GM19025 (cell line): ENCODE data around the gene MPEG1.

Source experiments
- ATAC-seq: cut with Tn5 transposase; IDR thresholded peaks from one replicate; pipeline ENCODE4 v1.9.1; 2021; ENCODE audit warnings: mild to moderate bottlenecking, low read depth, moderate library complexity; ENCODE audit not compliant: unreplicated experiment

Gene MPEG1, protein sequence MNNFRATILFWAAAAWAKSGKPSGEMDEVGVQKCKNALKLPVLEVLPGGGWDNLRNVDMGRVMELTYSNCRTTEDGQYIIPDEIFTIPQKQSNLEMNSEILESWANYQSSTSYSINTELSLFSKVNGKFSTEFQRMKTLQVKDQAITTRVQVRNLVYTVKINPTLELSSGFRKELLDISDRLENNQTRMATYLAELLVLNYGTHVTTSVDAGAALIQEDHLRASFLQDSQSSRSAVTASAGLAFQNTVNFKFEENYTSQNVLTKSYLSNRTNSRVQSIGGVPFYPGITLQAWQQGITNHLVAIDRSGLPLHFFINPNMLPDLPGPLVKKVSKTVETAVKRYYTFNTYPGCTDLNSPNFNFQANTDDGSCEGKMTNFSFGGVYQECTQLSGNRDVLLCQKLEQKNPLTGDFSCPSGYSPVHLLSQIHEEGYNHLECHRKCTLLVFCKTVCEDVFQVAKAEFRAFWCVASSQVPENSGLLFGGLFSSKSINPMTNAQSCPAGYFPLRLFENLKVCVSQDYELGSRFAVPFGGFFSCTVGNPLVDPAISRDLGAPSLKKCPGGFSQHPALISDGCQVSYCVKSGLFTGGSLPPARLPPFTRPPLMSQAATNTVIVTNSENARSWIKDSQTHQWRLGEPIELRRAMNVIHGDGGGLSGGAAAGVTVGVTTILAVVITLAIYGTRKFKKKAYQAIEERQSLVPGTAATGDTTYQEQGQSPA

DNA sequence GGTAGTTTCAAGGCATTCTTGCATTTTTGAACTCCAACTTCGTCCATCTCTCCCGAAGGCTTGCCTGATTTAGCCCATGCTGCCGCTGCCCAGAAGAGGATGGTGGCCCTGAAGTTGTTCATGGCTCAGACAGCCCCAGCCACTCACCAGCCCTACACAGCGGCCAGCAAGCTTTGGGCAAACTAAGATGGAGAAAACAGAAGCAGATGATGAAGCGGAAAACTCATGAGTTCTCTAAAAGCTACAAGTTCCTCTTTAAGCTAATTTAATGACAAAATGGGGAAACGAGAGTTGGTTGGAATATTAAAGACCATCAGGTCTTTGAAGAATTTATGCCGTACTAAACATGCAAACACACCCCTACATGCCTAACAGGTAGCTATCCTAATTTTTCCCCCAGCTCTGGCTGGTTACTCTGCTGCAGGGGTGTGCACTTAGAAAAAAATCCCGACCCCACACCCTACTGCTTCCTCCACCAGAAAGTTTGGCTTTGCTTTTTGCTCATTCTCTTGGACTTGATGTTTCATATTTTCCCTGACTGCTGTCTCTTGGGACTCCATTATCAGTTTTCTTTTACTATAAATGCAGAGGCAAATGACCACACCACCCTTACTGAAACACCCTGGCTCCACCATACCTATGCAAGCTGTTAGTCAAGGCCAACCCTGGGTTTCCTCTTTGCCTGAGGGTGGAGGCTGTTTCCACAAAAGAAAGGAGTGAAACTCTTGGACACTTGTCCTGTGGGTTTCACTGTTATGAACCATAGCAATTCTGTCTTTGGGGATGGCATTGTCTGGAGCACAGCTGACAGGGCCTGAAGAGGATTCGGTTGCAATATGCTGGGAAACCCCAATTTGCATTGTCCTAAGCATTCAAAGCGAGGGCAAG is at the start of gene MPEG1:
TSS of gene MPEG1 (minus strand) at position 184 of the 888 bp plus-strand sequence. CDS start at position 122, 62 bp downstream.
- ATAC-seq, result peak; percentile 25

DNA sequence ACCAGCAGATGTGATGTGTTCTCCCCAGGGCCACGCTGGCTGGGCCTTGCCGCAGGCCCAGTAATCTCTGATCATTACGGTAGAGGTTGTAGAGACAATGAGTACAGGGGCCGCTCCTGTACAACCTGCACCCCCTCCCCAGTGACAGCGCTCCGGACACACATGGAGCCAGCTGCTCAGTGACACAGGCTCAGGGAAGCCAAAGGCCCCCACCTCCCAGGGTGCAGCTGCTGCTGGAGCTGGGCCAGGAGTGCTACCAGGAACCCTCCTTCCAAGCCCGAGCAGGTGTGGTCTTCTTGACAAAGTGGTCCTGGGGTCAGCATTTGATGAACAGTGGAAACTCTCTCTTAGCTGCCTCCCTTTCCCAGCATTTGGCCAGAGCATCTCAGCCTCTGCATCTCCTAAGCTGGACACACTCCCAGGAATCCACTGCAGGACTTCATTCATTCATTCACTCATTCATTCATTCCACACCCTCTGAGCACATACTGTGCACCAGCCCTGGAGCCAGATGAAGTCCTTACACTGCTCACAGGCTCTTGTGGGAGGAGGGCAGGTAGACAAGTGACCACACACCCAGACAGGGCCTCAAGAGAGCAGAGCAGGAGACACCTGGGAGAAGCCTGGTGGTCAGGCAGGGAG is 49.6 kb upstream of the MPEG1 start:
- ATAC-seq, result no peak

DNA sequence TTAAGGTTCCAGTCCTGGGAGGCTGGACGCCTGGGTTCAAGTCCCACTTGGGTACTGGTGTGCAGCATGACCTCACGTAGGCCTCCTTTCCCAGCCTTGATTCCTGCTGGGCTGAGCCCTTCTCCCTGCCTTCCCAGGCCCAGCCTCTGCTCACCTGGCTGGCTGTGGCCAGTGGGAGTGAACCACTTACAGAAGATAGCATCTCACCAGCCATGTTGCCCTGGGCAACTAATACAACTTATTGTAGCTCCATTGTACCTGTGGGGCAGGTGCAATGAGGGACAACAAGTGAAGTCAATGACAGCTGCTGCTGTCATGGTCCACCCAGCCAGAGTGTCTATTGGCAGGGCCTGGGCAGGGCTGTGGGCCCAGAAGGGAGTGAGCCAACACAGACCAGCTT is 48.4 kb upstream of the MPEG1 start:
- ATAC-seq, result no peak

DNA sequence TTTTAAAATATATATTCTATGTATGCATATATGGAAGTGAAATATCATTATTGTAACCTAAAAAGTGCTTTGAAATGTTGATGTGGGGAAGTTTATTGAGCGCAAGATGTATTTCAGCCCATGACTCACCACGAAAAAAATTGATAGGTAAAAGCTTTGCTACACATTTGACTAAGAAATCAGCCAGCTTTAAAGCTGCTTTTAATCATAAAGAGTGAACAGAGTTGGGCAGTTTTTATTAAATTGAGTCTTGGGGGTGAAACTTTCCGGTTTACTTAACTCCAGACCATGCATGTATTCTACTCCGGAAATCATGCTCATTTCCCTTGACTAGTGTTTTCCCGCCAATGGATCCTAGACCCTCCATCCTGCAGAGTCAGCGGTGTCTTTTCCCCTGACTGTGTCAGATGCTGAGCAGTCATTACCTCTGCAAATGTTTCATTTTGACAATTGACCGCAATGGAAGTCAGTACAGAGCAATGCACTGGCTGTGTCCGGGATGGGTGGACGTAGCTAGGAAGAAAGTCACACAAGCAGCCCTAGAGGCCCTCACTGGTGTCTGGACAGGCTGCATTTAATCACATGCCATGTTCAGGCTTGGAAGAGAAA is 47.2 kb upstream of the MPEG1 start:
- no peak for ATAC-seq

DNA sequence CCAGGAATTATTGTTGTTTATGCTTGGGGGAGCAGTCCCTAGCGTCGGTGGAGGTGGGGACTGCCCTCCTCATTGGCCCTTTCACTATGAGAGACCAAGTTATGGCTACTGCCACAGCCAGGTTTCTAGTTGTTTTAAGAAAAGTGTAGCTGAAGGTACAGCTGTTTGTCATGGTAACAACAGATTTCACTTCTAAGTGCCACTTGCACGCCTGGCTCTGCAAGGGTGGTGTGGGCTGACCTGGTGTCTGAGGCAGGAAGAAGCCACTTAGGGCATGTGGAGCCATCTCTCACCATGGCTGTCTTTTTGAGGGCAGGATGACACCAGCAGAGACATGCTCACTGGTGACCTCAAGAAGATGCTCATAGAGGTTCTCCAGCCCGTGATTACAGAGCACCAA is 46.3 kb upstream of the MPEG1 start:
- ATAC-seq, result no peak

DNA sequence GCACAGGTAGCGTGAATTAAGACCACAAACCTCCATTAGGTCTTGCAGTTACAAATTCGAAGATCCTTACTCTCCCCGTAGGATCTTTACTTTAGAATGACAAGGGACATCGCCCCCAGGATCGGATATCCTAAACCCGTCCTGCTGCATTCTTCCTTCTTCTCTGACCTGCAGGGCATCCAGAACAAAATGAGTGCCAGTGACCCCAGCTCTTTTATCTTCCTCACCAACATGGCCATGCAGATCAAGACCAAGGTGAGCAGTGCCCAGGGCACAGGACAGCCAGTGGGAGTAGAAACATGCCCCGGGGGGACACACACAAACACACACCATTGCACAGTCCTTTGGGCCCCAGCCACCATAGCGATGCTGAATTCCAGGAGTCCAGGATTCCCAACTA is 42.6 kb upstream of the MPEG1 start:
- ATAC-seq, result no peak

DNA sequence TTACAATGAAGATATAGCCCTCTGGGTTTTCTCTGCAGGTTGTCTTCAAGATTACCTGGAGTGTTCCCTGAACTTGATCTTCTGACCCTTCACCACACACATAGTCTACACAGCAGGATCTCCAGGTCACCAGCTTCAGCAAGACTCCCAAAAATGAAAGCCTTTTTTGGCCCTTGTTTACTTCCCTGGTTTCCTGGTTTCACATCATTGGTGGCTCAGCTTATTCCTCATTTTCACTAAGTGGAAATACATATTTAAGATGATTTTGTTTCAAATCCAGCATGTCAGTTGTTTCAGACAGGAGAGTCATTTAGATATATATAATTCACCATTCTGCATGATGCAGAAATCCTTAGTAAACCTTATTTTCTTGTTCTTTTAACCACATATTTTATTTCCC is 41.6 kb upstream of the MPEG1 start:
- ATAC-seq, result no peak

DNA sequence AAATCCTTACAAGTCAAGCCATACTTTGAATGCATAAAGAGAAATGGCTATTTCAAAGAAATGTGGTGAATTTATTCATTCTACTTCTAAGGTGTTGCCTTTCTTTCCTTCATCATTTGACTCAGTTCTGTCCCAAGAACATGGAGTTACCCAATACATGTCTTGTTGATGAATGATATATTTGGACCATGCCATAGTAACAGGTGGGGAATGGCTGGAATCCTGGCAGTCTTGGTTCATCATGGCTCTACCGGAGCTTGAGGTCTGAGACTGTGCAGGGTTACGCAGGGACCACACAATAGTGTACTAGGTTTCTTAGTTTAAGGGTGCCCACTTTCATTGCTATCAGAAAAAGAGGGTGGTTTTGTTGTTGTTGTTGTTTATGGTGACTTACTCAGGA is 40.3 kb upstream of the MPEG1 start:
- ATAC-seq, result no peak

DNA sequence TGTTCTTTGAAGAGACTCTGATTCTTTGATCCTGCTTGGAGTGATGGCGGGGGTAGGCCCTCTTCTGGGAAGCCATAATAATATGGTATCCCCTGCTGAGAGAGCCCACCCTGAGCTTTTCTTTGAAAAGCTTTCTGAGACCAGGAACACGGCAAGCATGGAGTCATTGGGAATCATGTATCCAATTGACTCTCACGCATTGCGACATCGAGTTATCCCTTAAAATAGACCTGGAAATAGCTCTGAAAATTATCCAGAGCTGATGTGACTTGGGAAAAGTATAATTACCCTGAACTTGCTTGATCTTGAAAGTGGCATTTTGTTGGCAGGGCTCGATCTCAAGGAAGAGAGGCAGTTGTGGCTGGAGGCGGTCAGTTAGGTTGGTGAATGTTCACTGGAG is 36.8 kb upstream of the MPEG1 start:
- no peak for ATAC-seq

DNA sequence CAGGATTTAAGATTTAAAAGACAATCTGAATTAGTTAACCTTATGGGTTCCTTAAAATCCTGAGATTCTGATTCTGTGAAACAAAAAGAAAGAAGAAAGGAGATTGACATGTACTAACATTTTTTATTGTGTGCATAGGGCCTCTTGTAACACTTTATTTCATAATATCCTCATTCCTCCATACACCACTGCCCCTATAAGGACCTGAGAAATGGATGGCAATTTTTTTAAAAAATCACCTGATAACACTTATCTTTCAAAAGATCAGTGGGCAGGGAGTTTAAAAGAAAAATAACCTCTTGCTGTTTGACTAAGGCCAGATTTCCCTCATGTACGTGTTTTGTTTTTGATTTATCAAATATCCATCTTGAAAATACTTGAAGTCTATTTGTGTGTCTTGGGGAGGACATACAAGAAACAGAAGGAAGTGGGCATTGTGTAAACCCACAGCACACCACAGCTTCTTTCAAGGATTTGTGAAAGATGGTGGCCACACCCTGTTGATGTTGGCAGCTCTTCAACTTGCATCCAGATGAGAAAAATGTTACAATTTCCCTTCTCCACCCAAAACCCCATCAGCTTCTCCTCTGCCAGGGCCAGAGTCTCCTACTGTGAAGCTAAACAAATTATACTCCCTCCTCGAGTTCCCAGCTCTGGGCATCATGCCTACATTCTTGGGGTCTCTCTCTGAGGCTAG is 35.0 kb upstream of the MPEG1 start:
- no peak for ATAC-seq

DNA sequence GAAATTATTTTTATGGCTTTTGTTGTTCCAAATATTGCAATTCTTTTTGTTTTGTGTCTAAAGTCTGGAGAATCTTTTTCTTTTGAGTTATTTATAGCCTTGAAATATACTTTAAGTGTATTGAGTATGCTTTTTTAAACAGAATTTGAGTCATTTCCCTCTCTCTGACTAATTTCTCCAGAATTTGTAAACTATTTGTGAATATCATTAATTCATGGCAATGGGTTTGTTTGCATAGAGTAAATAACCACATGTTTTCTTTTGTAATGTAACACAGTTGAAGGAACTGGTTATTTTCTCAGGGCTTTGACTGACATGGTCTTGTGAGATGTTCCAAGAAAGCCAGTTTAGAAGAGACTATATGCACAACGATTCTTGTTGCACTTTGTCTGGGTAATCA is 30.9 kb upstream of the MPEG1 start:
- ATAC-seq, result no peak

DNA sequence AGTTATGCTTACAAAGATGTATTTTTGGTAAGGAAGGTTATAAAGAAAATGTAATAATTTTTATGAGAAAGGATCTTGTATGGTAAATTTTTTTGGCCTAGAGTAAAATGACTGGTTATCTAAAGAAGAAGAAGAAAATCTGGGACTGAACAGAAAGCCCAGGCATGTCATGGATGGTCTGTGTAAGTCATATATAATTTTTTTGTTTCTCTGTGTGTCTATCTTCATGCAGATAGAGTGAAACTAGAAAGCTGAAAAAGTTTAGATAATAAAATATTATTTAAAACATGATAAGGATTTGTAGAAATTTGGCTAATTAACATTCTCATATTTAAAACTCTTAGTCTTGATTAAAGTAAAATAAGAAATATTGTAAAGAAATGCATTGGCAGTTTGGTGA is 27.6 kb upstream of the MPEG1 start:
- ATAC-seq, result no peak

DNA sequence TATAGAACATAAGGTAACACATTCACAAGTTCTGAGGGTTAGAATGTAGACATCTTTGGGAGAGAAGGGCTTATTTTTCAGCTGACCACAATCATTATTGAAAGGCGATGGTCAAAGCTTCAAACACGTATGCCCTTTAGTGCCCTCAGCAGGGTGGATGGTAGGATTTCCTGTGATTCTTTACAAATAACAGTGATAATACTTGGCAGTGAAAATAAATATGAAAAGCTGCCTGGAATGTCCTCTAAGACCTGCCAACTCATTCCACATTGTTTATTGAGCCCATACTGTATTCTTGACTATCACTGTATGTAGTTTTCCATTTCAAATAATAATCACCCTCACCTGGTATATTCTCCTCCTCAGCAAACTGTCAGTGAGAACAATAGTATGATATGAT is 13.7 kb upstream of the MPEG1 start:
- ATAC-seq, result no peak

DNA sequence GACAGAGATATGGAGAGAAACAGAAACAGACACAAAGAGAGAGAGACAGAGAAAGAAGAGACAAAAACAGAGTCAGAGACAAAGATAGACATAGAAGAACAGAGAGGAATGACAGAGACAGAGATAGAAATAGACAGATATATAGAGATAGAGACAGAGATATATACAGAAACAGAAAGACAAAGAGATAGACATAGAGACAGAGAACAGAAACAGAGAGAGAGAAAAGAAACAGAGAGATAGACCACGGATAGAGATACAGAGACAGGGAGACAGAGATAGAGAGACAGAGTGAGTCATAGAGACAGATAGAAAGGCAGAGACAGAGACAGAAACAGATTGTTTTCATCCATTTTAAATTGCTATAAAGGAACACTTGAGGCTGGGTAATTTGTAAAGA is 12.3 kb upstream of the MPEG1 start:
- ATAC-seq, result peak; percentile 36

DNA sequence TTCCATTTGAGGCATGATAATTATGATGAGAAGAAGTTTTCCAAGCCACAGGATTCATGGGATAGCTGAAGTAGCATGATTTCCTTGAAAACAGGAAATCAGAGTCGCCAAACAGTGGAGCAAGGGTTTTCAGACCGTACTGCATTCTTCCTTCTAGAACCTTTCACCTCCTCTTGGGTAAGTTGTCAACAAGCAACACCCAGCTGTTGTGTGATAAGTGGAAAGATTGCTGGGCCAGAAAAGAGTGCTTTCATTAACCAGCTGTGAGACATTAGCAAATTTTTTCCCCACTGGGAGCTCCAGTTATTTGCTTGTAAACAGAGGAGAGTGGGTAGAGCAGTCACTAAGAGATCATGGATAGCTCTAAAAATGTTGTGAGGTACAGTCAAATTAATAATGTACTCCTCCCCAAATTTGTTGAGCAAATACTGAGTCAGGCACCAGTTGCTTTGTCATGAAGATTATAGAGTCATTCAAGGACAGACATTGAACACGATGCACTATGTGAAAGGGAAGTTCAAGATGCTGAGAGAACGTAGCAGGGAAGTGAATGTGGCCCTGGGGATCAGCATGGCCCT is 11.7 kb upstream of the MPEG1 start:
- ATAC-seq, result peak; percentile 19

DNA sequence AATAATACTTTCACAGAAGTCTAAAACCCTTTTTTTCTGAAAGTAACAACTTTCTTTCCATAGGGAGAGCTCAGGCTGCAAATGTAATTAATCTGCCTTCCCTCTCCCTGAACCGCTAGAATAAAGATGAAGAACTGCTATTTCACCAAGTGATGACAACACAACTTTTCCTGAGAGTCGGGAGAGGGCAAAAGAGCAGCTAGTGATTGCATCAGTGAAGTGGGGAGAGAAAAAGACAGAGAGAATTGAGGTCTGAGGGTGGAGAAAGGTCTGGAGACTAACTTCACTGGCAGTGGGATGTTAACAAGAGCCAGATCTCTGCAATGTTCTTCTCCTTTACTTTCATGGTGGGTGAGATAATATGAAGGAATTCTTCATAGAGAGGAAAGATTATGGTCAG is 10.9 kb upstream of the MPEG1 start:
- no peak for ATAC-seq

DNA sequence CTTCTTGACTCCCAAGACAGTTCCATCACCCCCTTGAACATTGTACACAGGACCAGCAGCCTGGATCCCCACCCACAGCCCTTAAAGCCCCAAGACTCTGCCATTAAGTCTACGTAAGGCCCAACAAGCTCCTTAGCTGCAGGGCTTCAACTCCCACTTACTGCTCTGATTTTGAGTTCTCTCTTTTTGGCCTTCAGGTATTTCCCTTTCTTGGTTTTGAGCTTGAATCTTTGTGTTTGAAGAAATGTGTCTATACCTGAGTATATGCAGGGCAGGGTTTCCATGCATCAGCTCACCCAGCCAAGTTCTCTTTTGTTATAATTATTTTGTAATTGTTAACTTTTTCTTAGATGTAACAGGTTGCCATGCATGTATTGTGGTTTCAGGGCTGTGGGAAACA is 10.4 kb upstream of the MPEG1 start:
- no peak for ATAC-seq

DNA sequence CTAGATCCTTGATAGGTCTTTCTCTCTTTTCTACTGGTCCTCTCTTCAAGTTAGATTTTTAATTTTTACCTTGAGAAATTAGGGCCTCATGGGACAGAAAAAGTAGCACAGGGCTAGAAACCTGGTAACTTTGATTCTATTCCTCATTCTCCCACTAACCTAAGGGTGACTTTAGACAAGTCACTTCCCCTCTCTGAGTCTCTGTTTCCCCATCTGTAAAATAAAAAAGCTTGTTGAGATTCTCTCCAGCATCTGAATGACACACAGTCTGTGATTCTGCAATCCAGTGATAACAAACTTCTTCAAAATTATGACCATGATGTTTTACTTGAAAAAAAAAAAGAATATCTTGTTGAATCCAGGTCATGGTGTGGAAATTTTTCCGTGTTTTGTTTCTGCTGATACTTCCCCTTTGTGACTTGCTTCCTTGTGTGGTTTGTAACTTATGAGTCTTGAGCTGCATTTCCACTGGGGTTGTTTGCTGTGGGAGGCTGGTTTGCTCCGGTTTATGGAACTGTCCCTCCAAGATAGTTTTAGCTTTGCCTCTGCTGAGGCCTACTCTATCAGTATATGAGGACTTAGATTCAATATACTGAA is 9.8 kb upstream of the MPEG1 start:
- ATAC-seq, result no peak

DNA sequence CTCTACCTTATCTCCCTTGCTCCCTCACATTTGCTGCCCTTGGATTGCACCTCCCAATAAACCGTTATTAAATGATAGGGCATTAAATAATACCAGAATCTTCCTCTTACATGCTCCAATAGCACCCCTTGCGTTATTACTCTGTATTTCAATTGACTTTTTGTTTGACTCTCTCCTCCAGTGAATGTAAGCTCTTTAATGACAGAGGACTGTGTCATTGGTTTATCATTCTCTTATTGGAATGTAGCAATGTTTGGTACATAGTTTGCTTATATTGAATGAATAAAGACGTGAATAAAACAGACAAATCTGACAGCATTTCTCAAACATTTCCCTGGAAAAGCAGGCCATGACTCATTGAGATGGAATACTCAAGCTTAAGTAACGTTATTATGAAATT is 8.7 kb upstream of the MPEG1 start:
- ATAC-seq, result no peak
